D721Med (cell line): ENCODE results near the gene MEX3B.

ENCODE experiments used
- DNase-seq: peaks from one replicate; pipeline ENCODE4 v3.0.0; 2011; ENCODE audit warnings: low spot score; ENCODE audit not compliant: insufficient read length
- FAIRE-seq: peaks from 2 replicates; lab custom pipeline; 2011; peaks lifted over from hg19 to GRCh38; lab: Jason Lieb, UNC
- TF ChIP-seq, protein P1 (sequence below): IDR thresholded peaks from 2 replicates; pipeline ENCODE4 v1.5.1; 2012; ENCODE audit warnings: mild to moderate bottlenecking, control low read depth; ENCODE audit not compliant: insufficient read depth; ENCODE audit errors: missing control alignments

The MEX3B gene

DNA sequence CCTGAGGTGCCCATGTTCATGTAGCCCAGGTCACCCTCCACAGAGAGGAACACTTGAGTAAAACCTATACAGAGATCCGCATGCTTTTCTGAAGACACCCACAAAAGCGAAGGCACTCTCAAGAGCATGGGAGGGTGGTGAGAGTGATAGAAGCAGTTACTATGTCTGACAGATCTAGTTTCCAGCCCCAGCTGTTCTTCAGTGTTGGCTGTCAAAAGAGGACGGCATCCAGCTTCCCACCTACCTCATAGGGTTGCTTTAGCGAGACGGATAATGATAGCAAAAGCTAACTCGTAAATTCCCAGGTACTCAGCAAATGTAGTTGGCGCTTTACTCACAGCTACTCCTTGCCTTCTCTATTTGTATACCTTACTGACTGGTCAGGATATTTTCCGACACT is 3.0 kb upstream of the MEX3B start:
- TF ChIP-seq, protein P1, sequence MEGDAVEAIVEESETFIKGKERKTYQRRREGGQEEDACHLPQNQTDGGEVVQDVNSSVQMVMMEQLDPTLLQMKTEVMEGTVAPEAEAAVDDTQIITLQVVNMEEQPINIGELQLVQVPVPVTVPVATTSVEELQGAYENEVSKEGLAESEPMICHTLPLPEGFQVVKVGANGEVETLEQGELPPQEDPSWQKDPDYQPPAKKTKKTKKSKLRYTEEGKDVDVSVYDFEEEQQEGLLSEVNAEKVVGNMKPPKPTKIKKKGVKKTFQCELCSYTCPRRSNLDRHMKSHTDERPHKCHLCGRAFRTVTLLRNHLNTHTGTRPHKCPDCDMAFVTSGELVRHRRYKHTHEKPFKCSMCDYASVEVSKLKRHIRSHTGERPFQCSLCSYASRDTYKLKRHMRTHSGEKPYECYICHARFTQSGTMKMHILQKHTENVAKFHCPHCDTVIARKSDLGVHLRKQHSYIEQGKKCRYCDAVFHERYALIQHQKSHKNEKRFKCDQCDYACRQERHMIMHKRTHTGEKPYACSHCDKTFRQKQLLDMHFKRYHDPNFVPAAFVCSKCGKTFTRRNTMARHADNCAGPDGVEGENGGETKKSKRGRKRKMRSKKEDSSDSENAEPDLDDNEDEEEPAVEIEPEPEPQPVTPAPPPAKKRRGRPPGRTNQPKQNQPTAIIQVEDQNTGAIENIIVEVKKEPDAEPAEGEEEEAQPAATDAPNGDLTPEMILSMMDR: no peak
- DNase-seq: no peak
- no peak for FAIRE-seq

DNA sequence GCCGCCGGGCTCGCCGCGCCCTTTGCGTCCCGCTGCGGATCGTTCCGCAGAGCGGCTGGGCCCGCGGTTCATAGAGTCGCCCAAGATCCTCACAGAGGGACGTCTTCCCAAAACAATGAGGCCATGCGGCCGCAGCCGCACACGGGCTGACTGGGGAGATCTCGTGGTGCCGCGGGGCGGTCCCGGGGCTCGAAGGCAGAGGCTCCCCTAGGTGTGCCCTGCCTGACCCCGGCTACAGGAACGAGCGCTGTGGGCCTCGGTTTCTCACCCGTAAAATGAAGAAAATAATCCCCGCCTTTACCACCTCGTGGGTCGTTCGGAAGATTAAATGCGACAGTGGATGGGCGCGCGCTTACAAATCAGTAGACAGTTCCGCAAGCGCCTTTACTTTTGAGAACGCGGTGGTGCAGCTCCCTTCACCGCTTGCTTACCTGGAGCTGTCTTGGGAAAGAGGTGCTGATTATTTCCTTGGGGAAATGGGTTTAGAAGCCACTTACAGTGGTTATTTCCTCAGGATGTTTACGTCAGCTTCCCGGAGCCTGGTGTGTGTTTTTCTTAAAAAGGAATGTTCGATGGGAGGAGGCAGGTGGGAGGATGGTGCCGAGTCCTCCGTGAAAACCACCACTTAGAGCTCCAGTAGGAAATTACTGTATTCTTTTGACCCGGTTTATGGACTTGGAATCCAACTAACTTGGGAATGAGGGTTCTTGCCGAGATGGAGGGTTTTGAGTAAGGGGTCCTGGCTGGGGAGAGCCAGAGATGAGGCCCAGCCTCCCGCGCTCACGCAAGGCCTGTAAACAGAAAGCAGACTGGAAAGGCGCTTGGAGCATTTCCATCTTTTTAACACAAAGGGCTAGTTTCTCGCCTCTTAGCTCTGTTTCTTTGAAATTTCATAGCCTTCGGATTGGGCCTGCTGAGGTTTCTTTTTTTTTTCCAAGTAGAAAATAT is 1.9 kb upstream of the MEX3B start:
- no peak for DNase-seq

DNA sequence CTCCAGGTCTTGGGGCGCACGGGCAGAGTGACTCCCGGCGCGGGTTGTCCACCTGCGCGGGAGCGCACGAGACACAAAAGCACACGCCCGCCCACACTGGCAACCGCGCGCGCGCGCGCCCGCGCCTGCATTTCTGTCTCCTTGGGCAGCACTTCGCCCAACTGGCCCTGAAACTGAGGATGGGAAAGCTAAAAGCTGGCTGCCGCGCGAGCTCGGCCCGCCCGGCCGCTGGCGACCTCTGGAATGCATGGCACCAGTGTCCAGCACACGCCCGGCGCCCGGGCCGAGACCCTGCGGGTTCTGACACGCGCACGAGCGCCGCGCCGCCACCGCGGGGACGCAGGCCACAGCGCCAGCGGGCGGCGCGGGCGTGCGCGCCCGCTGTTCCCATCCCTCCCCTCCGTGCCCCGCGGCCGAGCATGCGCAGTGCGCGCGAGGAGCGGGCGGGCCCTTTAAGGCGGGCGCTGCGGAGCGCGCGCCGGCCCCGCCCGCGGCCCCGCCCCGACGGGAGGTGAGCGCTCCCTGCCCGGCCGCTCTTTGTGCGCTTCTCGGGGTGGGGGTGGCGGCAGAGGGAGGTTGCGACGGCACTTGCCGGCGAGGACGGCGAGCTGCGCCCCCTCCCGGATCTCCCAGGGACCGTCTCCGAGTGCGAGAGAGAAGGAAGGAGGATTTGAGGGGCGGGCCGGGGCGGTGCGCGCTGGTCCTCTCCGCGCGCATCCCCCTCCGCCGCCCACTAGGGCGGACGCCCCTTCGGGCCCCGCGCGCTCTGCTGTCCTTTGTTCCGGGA is 1.0 kb upstream of the MEX3B start:
- DNase-seq (peak; percentile 72), FAIRE-seq (no peak)
- TF ChIP-seq, protein P1: peak; percentile 64

More for the DNA sequence above, 1.9 kb upstream of the MEX3B start:
- TF ChIP-seq, protein P1: no peak
- FAIRE-seq: no peak

DNA sequence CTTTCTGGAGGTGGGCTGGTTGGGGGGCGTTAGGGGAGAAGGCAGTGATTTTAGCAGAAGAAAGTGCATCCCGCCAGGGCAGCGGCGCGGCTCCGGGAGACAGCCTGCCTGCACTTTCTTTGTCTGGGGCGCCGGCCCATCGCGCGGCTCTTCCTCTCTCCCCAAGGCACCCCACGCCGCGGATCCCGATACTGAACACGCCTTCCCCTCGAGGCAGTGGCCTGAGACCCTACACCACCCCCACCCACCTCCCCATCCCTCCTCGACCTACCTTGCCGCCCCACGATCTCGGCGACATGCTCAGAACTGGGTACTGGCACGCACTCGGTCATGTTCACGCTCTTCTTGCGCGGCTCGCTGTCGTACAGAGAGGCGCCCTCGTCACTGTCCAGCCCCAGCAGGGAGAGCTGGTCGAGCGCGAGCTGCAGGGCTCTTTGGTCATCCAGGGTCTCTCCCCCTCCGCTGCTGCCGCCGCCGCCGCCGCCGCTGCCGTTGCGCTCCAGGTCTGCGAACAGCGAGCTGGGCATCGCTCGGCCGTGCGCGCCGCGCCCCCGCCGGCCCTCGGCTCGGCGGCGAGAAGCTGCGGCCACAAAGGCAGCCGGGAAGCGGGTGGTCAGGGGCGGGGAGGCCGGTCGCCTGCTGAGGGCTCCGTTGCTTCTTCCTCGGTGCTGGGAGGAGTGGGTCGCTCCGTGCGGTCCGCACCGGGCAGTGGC is 483 bp downstream of the MEX3B start:
- DNase-seq (no peak), FAIRE-seq (no peak)
- TF ChIP-seq, protein P1: no peak

DNA sequence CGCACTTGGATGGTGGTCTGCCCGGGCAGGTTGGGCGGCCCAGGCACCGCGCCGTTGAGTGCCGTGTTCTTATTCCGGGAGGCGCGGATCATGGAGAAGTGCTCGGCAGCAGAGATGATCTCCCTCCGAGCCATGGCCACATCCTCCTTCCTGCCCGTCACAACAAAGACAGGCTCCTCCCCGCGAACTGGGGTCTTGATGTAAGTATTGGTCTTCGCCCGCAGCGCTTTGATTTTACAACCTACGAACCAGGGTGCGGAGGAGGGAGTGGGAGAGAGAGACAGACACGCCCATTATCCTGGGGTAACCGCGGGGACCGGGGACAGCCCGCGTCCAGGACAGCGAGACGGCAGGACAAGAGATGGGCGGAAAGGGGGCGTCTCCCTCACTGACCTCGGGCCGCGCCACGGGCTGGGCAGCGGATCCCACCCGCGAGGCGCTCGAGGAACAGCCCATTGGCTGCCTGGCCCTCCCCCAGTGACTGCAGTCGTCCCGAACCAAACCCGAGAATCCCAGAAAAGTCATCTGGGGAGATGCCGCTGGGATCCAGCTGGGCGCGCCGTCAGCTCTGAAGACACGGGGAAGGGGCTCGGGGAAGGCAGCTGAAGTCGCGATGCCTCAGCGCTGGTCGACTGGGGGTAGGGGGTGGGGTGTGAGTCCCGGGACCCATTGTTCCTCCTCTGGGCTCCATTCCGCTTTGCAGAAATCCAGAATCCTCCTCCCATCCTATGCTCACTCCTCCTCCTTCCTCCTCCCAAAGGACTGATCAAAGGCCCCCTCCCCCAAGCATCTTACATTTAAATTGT is 1.2 kb downstream of the MEX3B start:
- DNase-seq (peak; percentile 46), FAIRE-seq (no peak)
- TF ChIP-seq, protein P1: no peak

DNA sequence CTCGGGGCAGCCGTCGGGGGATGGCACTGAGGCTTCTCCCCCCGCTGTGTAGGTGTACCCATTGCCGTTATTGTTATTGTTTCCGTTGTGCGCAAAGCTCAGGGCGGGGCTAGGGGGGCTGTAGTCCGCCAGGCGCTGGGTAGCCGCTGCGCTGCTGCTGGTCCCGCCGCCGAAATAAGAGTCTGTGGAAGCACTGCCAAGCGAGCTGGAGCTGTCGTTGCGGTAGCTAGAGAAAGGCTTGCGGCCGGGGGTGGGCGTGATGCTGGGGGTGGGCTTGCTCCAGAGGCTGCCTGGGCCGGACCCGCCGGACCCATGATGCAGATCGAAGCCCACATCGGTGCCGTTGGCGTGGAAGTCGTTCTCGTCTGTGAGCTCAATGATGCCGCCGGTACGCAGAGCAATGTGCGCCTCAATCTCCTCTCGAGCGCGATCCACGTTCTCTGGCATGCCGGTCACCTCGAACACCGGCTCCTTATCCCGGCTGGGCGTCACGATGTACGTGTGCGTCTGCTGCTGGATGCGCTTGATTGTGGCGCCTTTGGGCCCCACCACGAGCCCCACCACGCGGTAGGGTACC is 1.9 kb downstream of the MEX3B start:
- DNase-seq (no peak), FAIRE-seq (no peak)
- TF ChIP-seq, protein P1: no peak
